GM19395 (cell line): ENCODE data around the gene SH2D3A.
"Not testable (repeated sequence)": the region's sequence is repeated elsewhere in the genome, so short reads cannot be mapped to it uniquely, and the experiment has no call there.

Source experiments
- ATAC-seq: cut with Tn5 transposase; IDR thresholded peaks from one replicate; pipeline ENCODE4 v1.9.1; 2021; ENCODE audit warnings: mild to moderate bottlenecking, moderate library complexity; ENCODE audit not compliant: unreplicated experiment

The SH2D3A gene

DNA sequence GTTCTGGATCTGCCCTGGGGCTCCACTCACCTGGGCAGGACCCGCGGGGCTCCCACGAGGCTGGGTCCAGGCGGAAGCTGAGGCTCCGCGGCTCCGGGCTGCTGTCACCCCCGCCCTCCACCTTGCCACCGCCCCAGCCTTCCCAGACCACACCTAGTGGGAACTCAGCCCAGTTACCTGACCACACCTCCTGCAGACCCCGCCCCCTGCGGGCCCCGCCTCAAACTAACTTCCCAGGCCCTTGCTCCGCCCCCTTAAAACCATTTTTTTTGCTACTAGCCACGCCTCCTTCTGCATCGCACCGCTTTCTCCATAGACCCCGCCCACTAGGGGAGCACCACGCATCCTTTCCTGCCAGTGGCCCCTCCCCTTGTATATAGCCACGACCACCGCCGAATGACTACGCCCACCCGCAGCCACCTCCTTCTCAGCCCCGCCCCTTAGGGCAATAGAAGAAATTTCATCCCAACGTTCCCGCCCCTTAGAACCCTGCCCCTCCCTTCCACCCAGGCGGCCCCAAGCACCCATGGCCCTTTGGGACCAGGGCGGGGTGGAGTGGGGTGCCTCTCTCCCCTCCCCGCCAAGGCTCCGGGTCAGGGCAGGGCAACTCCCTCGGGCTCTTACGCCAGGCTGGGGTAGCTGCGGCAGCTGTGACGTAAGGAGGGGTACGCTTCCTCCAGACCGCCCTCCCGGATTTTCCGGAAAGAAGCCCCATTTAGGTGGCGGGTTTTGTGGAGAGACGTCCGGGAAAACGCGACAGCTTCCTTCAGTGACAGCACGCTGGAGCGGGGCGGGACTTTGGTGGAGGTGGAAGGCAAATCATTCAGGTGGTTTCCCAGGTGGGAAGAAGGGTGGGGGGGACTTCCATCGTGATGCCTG lies at the start of gene SH2D3A:
Gene SH2D3A, minus strand, starts transcription at position 79 of the 879 bp plus-strand sequence. CDS start 3,687 bp downstream, outside the sequence.
- peak; percentile 64 for ATAC-seq

DNA sequence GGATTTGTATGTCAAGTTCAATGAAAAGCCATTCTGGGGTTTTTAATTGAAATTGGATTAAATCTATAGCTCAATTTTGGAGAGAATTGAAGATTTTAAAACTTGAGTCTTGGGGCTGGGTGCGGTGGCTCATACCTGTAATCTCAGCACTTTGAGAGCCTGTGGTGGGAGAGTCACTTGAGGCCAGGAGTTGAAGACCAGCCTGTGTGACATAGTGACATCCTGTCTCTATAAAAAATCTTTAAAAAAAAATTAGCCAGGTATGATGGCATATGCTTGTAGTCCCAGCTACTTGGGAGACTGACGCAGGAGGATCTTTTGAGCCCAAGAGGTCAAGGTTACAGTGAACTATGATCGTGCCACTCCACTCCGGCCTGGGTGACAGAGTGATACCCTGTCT lies 46.4 kb upstream of the SH2D3A start:
- no peak for ATAC-seq

GRCh38 chr19:6812612-6813011 lies 45.4 kb upstream of the SH2D3A start:
- ATAC-seq = no peak

GRCh38 chr19:6811906-6812305 lies 44.7 kb upstream of the SH2D3A start:
- ATAC-seq = no peak

- ATAC-seq = no peak
Measured at GRCh38 chr19:6811378-6811777, 44.1 kb upstream of the SH2D3A start.

- no peak for ATAC-seq
Measured at GRCh38 chr19:6809262-6809661, 42.0 kb upstream of the SH2D3A start.

DNA sequence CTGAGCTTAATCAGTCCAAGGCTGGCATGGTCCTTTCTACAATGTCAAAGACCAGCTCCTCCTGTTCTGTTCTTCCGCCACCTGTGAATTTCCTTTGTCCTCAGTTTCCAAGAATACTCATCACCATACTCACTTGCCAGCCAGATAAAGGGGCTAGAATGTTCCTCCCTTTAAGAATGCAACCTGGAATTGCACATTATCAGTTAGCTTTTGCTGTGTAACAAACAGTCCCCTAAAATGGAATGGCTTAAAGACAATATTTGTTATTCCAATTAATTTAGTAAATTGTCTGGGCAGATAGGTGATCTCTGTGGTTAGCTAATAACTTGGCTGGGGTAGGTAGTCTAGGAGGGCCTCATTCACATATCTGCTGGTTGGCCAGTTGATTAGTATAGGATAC lies 41.3 kb upstream of the SH2D3A start:
- no peak for ATAC-seq

DNA sequence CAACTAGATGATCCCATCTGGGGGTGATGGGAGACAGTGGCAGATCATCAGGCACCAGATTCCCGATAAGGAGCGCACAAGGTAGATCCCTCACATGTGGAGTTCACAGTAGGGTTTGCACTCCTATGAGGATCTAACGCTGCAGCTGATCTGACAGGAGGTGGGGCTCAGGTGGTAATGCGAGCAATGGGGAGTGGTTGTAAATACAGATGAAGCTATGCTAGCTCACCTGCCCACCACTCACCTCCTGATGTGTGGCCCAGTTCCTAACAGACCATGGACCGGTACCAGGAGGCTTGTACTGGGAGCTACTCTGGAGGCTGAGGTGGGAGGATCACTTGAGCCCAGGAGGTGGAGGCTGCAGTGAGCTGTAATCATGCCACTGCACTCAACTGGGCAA lies 40.1 kb upstream of the SH2D3A start:
- no peak for ATAC-seq

- ATAC-seq = no peak
Measured at GRCh38 chr19:6806488-6806887, 39.3 kb upstream of the SH2D3A start.

GRCh38 chr19:6803036-6803404 lies 35.8 kb upstream of the SH2D3A start:
- ATAC-seq = no peak

DNA sequence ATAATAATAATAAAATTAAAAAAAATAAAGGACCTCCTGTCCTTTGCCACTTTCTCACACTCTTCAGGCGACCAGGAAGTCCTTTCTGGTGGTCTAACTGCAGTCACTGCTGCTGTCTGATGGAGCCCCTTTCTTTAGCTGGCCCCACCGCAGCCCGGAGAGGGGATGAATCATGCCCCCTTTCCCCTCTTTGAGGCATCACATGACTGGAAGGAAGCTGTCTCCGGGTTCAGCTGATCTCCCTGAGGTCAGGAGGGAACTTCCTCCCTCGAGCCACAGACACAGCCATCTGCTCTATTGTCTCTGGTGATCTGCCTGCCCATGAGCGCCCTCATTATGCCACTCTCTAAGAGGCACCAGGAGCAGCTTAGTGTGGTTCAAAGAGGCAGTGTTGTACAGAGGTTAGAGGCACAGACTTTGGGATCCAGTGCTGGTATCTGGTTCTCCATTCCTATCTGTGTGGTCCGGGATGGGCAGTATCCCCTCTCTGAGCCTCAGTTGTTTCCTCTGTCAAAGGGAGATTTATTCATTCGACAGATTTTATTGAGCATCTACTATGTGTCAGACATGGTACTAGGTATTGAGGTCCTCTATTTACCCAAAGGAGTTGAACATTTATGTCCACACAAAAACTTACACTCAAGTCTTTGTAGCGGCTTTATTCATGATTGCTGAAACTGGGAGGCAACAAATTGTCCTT lies 35.3 kb upstream of the SH2D3A start:
- ATAC-seq = peak; percentile 51

GRCh38 chr19:6801485-6802086 lies 34.4 kb upstream of the SH2D3A start:
- ATAC-seq = peak; percentile 54

DNA sequence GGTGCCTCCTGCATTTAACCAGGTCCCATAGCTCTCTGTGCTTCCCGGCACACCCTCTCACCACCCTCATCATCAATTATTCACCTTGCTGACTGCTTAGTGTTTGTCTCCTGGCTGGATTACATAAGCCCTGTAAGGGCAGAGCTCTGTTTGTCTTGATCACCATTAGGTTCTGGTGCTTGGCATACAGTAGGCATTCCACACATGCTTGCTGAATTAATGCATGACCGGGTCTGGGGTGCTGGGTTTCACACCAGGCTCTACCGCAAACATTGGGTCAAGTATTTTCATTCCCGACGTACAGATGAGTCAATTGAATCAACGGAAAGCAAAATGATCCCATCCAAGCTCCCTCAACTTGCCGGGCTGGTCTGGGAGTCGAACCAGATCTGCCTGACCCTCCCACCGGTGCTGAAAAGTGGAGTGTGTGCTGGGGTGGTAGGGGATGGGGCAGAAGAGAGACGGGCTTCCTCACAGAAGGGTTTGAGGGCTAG lies 33.8 kb upstream of the SH2D3A start:
- no peak for ATAC-seq

- not testable (repeated sequence) for ATAC-seq
Measured at GRCh38 chr19:6800160-6800790, 33.0 kb upstream of the SH2D3A start.

- no peak for ATAC-seq
Measured at GRCh38 chr19:6797646-6798045, 30.4 kb upstream of the SH2D3A start.

GRCh38 chr19:6796278-6796677 lies 29.0 kb upstream of the SH2D3A start:
- no peak for ATAC-seq

DNA sequence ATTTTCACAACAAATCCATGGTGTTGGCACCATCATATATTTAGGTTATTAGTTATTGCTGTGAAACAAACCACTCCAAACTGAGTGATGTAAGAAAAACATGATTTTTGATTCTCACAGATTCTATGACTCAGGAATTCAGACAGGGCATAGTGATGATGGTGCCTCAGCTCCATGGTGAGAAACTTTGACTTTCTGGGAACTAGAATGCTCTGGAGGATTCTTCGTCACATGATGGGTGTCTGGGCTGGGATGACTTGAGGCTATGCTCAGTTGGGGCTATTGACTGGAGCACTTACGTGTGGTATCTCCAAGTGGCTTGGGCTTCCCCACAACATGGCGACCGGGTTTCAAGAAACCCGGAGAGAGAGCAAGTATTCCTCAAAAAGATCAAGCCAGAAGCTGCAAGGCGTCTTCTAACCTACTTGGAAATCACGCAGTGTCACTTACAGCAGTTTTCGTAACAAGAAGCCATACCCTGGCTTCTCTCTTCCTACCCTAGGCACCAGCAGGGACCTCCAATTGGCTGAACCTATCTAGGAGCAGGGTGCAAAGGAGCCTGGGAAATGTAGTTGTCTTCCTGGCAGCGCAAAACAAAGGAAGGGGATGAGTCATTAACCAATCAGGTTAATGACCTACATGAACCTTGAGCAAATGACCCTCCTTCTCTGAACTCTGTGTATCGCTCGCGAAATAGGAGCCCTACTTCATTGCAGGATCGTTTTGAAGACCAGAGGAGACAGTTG lies 27.6 kb upstream of the SH2D3A start:
- no peak for ATAC-seq

- no peak for ATAC-seq
Measured at GRCh38 chr19:6793973-6794372, 26.7 kb upstream of the SH2D3A start.

DNA sequence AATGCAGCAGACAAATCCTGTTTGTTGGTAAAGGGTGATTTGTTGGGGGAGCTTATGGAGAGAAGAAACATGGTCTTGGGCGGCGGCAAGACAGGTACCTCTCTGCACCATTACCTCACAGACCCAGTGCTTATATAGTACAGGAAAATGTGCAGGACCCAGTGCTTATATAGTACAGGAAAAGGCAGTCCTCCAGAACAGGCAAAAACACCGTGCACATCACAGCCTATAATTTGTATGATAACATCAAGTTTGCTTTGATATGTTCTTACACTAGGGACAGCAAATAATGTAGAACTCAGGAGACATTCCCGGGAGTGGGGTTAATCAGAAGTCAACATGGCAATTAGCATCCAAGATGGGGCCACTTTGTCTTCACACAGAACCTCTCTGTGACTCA lies 26.2 kb upstream of the SH2D3A start:
- ATAC-seq = no peak

DNA sequence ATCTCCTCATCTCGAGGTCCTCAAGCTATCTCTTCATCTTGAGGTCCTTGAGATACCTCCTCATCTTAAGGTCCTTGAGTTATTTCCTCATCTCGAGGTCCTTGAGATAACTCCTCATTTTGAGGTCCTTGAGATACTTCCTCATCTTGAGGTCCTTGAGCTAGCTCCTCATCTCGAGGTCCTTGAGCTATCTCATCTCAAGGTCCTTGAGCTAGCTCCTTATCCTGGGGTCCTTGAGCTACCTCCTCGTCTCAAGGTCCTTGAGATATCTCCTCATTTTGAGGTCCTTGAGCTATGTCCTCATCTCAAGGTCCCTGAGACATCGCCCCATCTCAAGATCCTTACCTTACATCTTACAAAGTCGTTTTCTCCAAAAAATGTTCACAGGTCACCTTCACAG lies 24.0 kb upstream of the SH2D3A start:
- no peak for ATAC-seq
